Stimulated activated CD8-positive, alpha-beta memory T cell treated with anti-CD3 and anti-CD28 coated beads, Interleukin-12 subunit alpha, Interleukin-12 subunit beta, amount 100 ng/mL, for 24 hours (primary cell): ENCODE measurements around the gene HMGA1.
"Not testable (repeated sequence)": the region's sequence is repeated elsewhere in the genome, so short reads cannot be mapped to it uniquely, and the experiment has no call there.

Experiments
- DNase-seq: peaks from one replicate; pipeline ENCODE4 v3.0.0-alpha.2; 2020; ENCODE audit errors: extremely low read depth

Gene HMGA1

DNA sequence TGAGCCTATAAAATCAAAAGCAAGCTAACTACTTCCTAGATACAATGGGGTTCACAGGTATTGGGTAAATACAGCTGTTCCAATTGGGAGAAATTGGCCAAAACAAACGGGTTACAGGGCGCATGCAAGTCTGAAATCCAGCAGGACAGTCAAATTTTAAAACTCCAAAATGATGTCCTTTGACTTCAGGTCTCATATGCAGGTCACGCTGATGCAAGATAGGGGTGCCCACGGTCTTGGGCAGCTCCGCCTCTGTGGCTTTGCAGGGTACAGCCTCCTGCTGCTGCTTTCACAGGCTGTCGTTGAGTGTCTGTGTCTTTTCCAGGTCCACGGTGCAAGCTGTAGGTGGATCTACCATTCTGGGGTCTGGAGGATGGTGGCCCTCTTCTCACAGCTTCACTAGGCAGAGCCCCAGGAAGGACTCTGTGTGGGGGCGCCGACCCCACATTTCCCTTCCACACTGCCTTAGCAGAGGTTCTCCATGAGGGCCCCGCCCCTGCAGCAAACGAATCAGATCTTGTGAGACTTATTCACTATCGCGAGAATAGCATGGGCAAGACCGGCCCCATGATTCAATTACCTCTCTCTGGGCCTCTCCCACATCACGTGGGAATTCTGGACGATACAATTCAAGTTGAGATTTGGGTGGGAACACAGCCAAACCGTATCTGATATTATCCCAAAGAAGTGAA, 24.0 kb downstream of the HMGA1 start:
- no peak for DNase-seq

DNA sequence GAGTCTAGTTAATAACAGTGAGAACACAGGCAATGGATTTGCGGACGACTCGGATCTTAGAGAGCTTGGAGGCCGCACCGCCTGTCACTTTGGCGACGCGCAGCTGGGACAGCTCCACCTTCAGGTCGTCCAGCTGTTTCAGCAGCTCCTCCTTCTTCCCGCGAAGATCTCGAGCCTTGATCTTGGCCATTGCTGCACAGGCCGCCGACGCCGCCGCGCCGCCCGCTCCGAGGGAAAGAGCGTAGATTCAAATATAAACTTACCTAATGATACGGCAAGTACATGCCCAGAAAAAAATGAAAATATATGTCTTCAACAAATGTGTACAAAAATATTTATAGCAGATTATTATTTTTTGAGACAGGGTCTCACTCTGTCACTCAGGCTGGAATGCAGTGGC, 26.8 kb downstream of the HMGA1 start:
- DNase-seq = not testable (repeated sequence)

DNA sequence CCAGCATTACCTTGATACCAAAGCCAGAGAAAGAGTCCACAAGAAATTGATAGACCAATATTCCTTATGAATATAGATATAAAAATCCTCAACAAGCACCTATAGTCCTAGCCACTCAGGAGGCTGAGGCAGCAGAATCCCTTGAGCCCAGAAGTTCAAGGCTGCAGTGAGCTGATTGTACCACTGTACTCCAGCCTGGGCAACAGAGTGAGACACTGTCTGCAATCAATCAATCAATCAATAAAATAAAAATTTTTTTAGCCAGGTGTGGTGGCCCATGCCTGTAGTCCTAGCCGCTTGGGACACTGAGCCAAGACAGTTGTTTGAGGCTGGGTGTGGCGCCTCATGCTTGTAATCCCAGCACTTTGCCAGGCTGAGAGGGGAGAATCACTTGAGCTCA, 31.1 kb downstream of the HMGA1 start:
- no peak for DNase-seq

DNA sequence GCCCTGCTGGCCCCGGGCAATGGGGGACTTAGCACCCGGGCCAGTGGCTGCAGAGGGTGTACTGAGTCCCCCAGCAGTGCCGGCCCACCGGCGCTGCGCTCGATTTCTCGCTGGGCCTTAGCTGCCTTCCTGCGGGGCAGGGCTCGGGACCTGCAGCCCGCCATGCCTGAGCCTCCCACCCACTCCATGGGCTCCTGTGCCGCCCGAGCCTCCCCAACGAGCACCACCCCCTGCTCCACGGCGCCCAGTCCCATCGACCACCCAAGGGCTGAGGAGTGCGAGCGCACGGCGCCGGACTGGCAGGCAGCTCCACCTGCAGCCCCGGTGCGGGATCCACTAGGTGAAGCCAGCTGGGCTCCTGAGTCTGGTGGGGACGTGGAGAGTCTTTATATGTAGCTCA, 32.5 kb downstream of the HMGA1 start:
- not testable (repeated sequence) for DNase-seq

DNA sequence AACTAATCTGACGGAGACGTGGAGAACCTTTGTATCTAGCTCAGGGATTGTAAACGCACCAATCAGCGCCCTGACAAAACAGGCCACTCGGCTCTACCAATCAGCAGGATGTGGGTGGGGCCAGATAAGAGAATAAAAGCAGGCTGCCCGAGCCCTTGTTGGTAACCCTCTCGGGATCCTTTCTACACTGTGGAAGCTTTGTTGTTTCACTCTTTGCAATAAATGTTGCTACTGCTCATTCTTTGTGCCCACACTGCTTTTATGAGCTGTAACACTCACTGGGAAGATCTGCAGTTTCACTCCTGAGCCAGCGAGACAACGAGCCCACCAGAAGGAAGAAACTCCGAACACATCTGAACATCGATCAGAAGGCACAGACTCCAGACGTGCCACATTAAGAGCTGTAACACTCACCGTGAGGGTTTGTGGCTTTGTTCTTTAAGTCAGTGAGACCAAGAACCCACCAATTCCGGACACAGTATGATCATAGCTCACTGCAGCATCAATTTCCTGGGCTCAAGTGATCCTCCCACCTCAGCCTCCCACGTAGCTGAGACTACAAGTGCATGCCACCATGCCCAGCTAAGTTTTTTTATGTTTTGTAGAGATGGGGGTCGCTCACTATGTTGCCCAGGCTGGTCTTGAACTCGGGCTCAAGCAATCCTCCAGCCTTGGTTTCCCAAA, 33.1 kb downstream of the HMGA1 start:
- DNase-seq = not testable (repeated sequence)

DNA sequence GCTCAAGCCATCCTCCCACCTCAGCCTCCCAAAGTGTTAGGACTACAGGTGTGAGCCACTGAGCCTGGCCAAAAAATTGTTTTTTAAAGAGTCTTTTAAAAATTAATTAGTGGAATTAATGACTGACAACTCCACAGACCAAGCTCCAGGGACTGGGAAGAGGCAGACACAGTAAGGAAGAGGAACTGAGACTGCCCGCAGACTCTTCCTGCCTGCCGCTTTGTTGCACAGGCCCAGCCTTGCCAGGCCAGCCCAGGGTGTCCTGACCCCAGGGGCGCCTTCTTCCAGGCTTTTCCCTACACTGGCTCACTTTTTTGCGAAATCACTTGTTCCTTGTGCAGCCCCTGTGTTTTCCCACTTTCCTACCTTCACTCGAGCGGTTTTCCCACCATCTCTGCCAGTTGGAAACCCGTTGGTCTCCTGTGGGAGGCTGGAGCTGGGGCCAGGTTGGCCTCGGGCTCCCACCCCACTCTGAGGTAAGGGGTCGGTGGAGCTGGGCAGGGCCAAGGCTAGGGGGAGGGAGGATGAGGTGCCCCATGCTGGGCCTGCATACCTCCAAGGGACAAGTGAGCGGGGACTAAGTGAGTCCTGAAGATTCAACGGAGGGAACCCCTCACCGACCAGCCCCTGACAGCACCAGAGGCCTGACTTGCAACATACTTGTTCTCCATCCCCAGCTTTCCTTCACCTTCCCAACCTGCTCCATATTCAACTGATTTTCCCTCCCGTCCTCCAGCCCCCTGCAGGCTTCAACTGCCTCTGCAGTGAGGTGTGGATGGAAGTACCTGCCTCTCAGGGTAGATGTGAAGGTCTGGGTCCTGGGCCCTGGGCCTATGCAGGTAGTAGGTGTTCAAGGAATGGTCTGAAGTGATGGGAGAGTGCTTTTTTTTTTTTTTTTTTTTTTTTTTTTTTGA, 35.6 kb downstream of the HMGA1 start:
- DNase-seq = no peak

DNA sequence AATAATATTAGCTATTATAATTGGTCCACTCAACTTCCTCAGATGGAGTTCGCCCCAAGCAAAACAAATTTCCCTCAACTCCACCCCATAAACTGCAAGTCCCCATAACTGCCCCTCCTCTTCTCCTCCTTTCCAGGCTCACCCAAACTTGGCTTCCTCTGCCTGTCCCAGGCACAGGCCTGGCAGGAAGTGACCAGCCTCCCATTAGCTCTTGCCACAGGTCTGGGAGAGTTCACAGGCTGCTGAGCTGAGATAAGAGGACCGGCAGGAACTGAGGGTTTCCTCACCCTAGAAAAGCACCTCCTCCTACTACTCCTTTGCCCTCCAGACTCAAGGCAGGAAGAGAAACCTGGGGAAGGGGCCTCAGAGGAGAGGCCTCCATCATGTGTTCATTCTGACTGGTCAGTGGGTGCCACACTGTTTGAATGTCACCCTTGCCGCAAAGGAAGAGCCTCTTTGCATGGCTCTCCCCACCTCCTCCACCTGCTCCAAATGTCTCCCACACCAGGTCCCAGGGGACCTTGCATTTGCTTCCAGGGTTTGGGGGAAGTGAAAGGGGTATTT, 36.7 kb downstream of the HMGA1 start:
- no peak for DNase-seq

DNA sequence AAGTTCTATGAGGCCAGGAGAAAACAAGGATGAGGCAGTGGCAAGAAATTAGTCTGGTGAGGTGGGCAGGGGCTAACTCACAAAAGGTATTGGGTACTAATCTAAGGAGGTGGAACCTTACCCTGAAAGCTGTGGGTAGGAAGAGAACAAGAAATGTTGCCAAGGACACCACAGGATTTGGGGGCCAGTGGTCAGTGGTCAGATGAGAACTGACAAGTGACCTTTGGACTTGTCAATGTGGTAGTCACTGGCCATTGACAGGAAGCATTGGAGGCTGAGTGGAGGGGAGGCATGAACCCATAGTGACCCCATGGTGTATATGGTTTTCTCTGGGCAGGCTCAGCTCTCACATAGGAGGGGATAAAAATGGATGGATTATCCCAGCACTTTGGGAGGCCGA, 37.5 kb downstream of the HMGA1 start:
- no peak for DNase-seq

DNA sequence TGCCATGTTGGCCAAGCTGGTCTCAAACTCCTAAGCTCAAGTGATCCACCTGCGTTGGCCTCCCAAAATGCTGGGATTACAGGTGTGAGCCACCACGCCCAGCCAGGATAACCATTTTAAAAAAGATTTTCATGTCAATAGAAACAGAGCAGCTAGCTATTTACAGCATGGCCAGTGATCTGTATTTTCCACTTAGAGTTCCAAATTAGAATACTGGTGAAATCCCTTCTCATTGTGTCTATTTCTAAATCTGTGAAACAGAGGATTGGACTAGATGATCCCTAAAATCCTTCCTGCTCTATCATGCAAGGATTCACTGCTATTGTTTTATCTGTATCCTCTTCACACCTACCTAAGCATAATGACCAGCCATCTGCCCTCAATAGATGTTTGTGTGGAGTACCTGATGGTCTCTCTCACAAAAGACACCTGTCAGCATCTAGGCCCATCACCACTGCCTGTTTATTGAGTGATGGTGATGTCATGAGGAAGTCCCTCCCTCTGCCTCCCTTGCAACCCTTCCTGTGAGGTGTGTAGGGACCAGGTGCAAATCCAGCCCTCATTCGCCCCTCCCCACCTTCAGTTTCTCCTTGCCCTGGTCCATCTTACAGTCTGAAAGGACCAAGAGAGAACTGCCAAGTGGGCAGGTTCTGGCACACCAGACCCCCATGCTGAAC, 38.6 kb downstream of the HMGA1 start:
- DNase-seq = no peak

DNA sequence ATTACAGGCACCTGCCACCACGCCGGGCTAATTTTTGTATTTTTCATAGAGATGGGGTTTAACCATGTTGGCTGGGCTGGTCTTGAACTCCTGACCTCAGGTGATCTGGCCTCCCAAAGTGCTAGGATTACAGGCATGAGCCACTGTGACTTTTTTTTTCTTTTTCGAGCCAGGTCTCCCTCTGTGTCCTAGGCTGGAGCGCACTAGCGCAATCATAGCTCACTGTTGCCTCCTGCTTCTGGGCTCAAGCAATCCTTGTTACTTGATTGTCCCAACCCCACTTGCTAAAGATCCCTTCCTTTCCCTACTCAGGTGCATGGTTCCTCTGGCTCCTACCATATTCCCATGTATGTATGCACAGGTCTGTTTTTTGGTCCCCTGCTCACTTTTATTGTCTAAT, 39.5 kb downstream of the HMGA1 start:
- DNase-seq = no peak

DNA sequence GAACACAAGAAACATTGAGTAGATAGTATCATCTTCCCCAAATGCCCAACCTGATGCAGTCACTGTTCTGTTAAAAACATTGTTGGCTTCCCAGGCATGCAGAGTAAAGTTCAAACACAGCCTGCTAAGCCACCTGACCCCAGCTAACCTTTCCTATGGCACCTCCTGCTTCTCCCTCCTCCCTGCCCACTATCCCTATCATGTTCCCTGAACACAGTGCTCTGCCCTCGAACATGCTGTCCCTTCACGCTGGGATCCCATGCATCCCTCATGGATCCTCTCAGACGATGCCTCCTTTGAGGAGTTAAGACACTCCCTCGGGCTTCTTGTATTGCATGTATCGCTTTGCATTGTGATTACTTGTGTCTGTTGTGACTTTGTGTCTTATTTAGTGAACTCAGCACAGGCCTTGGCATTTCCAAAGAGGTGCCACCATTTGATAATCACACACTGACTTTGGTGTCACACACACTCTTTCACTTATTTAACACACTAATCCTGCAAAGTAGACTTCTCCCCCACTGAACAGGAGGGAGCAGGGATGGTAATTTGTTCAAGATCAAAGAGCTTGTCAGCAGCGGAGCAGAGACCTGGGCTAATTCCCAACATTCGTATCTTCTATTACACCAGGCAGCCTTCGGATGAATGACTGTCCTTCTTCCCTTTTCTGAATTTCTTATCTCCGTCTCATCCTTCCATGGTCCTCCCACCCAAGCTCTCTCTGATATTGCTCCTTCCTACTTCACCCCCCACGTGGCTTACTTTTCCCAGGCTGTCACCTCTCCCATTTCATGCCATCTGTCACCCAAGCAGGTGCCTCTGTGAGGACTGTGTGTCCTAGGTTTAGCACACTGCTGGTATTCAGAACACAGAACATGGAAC, 40.4 kb downstream of the HMGA1 start:
- DNase-seq = no peak

DNA sequence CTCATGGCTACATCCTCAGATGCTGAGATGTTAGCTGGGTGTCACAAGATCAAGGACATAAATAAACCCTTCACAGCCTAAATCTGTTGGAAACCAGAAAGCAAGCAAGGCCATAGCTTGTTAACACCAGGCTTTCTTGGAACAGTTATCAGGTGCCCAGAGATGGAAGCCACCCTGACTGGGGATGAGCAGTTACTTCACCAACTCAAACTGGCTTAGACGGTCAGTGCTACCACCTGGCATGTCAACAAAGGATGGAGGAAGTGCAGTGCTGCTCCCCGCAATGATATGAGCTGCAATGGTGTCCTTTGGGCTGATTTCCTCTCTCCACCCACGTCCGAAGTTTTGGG, 41.1 kb downstream of the HMGA1 start:
- no peak for DNase-seq

DNA sequence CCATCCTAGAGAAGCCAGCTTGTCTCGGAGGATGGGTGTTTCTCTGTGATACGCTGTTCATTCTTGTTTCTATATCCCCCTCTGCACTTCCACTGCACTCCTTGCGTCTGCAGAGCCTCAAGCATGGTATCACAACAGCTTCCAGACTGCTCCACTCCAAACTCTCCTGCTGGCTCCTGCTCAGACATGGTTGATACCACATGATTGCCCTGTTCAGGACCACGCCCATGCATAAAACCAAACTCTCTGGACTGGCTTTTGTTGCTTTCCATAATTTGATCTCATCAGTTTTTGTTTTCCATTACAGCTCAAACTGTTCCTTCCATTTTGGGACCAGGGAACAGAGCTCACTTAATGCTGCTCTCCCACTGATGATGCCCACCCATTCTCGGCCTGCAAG, 42.2 kb downstream of the HMGA1 start:
- DNase-seq = no peak

DNA sequence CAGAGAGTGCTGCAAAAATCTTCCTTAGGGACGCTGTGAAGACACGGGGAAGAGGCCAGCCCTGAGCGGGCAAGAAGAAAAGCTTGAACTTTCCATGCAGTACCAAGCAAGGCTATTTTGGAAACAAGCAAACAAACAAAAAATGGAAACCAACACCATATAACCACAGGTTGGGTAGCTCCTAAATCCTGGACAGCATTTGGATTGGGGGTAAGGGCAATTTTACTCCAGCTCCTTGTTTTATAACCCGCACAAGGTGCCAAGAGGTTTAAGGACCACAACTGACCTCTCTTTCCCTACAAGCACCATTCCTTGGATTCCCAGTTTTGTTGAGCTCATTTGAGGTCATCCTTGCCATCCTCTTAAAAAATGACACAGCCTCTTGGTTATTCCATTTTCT, 43.5 kb downstream of the HMGA1 start:
- no peak for DNase-seq

DNA sequence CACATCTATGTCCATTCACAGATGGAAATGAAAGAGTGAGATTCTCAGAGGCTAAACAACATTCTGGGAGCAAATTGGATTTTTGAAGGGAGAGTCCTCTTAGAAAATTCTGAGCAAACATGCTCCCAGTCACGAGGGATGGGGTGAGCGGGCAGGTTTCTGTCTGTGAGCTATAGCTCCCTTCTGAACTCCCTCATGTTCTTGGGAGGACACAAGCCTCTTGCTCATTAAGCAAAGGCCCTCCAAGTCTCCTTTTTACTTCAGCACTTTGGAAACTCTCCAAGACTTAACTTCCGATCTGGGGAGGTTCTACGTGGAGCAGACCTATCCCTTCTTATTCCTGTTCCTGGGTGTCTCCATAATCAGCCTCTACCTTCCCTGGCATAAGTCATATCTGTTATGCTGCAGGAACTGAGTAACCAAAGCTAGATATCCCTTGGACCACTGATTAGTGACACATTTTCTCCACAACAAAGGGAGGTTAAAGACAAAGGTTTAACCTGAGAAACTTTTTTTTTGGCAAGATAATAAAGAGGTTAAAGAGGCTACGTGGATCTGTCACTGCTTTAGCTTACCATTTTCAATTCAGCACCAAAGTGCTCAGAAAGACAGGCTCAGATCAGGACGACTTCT, 45.1 kb downstream of the HMGA1 start:
- DNase-seq = no peak

DNA sequence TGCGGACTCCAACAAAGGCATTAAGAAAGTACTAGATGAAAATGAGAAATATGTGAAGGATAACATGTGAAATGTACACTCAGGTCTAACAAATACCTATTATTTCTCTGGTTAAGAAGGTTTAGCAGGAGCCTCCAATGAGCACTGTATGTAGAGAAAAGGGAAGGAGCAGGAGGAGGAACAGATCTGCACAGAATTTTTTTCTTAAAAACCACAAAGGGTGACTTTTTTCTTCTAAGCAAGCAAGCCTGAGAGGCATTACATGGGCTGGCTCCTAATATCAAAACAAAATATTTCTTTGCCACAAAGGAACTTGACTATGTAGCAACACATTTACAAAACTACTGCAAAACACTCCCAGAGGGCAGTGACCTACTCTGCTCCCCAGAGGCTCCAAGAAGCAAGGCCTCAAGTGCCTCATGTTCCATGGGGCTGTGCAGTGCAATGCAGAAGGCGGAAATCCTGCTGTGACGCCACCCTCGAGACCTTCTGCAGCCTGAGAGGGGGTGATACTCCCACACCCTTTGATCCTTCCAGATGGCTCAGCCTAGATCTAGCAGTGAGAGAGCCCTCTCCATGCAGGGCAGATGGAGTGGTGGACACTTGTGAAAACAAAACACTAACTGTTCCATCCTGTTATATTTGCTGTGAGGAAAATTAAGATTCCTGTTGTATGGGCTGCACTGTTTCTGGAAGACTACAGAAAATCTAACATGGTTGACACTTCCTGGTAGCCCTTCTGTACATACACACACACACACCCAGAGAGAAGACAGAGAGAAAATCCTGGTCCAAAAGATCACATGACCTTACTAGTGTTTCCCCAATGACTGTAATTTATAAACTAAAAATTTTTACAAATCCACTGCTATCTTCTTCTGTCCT, 48.1 kb downstream of the HMGA1 start:
- DNase-seq = no peak

DNA sequence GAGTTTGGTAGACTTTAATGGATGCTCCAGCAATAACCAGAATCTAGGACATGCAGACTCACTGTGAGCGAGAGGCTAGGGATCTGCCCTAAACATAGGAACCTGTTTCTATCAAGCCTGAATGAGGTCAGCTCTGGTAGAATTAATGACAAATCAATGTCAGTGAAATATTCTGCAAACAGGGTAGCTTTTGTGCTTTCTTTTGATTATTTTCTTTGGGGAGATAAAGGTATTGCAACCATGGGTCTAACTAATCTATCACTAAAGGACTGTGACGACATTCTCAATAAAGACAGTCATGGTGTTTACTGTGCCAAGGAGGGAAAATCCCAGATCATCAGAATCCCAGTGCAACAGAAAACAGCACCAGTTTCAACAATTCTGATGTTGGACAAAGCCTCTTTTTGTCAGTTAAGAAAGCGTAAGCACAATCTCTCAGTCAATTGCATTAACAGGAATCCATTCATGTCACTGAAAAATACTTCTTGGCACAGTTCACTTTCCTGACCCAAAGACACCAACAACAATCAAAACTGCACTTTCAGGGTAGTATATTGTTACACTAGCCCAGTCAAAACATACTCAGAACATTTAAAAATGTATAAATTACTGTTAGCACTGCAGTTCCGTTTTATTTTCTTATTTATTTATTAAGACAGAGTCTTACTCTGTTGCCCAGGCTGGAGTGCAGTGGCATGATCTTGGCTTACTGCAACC, 48.9 kb downstream of the HMGA1 start:
- no peak for DNase-seq

DNA sequence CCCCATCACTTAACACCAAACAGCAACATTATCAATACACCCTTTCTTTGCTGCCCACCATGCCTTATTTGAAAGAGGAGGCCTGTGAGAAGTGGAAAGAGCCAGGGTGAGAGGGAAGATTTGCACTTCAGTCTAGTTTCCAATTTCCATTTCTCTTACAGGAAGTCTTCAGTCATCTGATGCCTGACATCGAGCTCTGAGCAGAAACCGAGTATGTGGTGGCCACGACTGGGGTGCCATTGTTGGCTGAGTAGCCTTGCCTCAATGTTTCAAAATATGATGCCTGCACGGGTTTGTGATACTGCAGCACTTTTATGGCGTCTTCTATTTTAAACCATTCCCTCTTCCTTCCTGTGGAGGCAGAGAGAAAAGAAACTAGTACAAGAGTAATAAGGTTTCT, 51.9 kb downstream of the HMGA1 start:
- no peak for DNase-seq

DNA sequence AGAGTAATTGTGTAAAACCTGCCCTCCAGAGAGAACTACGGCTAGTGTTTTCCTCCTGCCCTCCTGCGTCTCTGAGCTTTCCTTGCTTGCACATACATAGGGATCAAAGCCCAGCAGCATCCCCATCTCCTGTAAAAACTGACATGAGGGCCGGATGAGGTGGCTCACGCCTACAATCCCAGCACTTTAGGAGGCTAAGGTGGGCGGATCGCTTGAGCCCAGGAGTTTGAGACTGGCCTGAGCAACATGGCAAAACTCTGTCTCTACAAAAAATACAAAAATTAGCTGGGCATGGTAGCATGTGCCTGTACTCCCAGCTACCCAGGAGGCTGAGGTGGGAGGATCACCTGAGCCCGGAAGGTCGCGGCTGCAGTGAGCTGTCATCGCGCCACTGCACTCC, 52.5 kb downstream of the HMGA1 start:
- no peak for DNase-seq
